Mesendoderm (in vitro differentiated cells): ENCODE data around the gene NOX5.
"Not testable (repeated sequence)": the region's sequence is repeated elsewhere in the genome, so short reads cannot be mapped to it uniquely, and the experiment has no call there.

Experiments
- DNase-seq: peaks from one replicate; pipeline ENCODE4 v3.0.0; 2013
- H2AK5ac ChIP-seq: 2 replicates; pipeline ENCODE4 v1.6.1; 2013; ENCODE audit warnings: low read length, inconsistent platforms
- H2BK120ac ChIP-seq: 2 replicates; pipeline ENCODE4 v1.6.1; 2013; ENCODE audit warnings: low read depth, mild to moderate bottlenecking, low read length, moderate library complexity, mixed read lengths
- H2BK15ac ChIP-seq: replicated peaks from 2 replicates; pipeline ENCODE4 v1.6.1; 2013; ENCODE audit warnings: low read depth, mild to moderate bottlenecking, moderate library complexity
- H2BK5ac ChIP-seq: 2 replicates; pipeline ENCODE4 v1.6.1; 2013; ENCODE audit warnings: low read length, inconsistent platforms
- H3K18ac ChIP-seq: 2 replicates; pipeline ENCODE4 v1.6.1; 2013; ENCODE audit warnings: mild to moderate bottlenecking, low read length, mixed read lengths
- H3K23ac ChIP-seq: one replicate; pipeline ENCODE4 v1.6.1; 2013; ENCODE audit warnings: low read length
- H3K27ac ChIP-seq: 2 replicates; pipeline ENCODE4 v1.5.1; 2013; ENCODE audit warnings: low read depth, mild to moderate bottlenecking, inconsistent platforms, low read length, moderate library complexity
- H3K27me3 ChIP-seq: 2 replicates; pipeline ENCODE4 v1.6.1; 2013; ENCODE audit warnings: low read length, control low read depth, mild to moderate bottlenecking, inconsistent platforms; ENCODE audit not compliant: insufficient read depth, poor library complexity
- H3K36me3 ChIP-seq: 2 replicates; pipeline ENCODE4 v1.6.1; 2013; ENCODE audit warnings: low read length, inconsistent platforms; ENCODE audit not compliant: control insufficient read depth, insufficient read depth
- H3K4ac ChIP-seq: one replicate; pipeline ENCODE4 v1.6.1; 2013; ENCODE audit warnings: low read depth, mild to moderate bottlenecking, low read length, moderate library complexity
- H3K4me1 ChIP-seq: 2 replicates; pipeline ENCODE4 v1.6.1; 2013; ENCODE audit warnings: low read depth, low read length, inconsistent platforms; ENCODE audit not compliant: control insufficient read depth
- H3K4me2 ChIP-seq: 2 replicates; pipeline ENCODE4 v1.6.1; 2013; ENCODE audit warnings: low read length
- H3K4me3 ChIP-seq: 2 replicates; pipeline ENCODE4 v1.5.1; 2013; ENCODE audit warnings: mild to moderate bottlenecking, low read length
- H3K56ac ChIP-seq: one replicate; pipeline ENCODE4 v1.6.1; 2013; ENCODE audit warnings: low read length
- H3K79me1 ChIP-seq: 2 replicates; pipeline ENCODE4 v1.6.1; 2013; ENCODE audit warnings: low read length, inconsistent platforms
- H3K79me2 ChIP-seq: 2 replicates; pipeline ENCODE4 v1.6.1; 2013; ENCODE audit warnings: mild to moderate bottlenecking, low read length; ENCODE audit not compliant: control insufficient read depth, insufficient read depth
- H3K9ac ChIP-seq: 2 replicates; pipeline ENCODE4 v1.6.1; 2013; ENCODE audit warnings: low read length, inconsistent platforms
- H4K5ac ChIP-seq: one replicate; pipeline ENCODE4 v1.6.1; 2013; ENCODE audit warnings: low read length
- H4K8ac ChIP-seq: one replicate; pipeline ENCODE4 v1.6.1; 2013; ENCODE audit warnings: low read depth, mild to moderate bottlenecking, control low read depth, low read length, moderate library complexity
- WGBS: extraction: QIAGEN DNeasy Blood & Tissue Kit; methylation state at CpG from one replicate; pipeline ENCODE4 v1.1.7; 2013; ENCODE audit warnings: low lambda C conversion rate, missing lambda C conversion rate; ENCODE audit not compliant: insufficient coverage; ENCODE audit errors: extremely low coverage; 5-methylcytosine and 5-hydroxymethylcytosine counted together

The NOX5 gene

DNA sequence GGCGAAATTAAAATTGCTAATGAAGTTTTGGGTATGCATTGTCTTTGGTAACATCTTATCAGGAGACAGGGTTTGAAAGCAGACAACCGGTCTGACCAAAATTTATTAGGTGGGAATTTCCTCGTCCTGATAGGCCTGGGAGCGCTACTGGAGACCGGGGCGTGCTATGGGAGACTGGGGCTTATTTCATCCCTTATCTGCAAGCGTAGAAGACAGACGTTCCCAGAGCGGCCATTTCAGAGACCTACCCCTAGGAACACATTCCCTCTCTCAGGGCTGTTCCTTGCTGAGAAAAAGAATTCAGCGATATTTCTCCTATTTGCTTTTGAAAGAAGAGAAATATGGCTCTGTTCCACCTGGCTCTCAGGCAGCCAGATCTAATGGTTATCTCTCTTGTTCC lies 37.1 kb upstream of the NOX5 start:
- H3K18ac ChIP-seq, H4K5ac ChIP-seq, H3K36me3 ChIP-seq, H2BK15ac ChIP-seq, H3K4me3 ChIP-seq, H3K27me3 ChIP-seq, H2BK5ac ChIP-seq, H3K56ac ChIP-seq, H3K79me2 ChIP-seq, H2AK5ac ChIP-seq, H3K27ac ChIP-seq, H3K4me1 ChIP-seq, H2BK120ac ChIP-seq, H3K9ac ChIP-seq, H3K23ac ChIP-seq, DNase-seq, H3K4ac ChIP-seq, H3K4me2 ChIP-seq, H3K79me1 ChIP-seq, H4K8ac ChIP-seq: not testable (repeated sequence)
- WGBS = no CpG with 5 or more reads among the region's 10 CpGs

- H3K18ac ChIP-seq = no peak overlapping the region
- no peak overlapping the region for H3K4me2 ChIP-seq
- no peak overlapping the region for H2BK5ac ChIP-seq
- no peaks in the 10 kb centered on the region for H3K79me1 ChIP-seq
- H2AK5ac ChIP-seq = no peak overlapping the region
- H3K9ac ChIP-seq = no peak overlapping the region
- no peak overlapping the region for H2BK120ac ChIP-seq
- no peak overlapping the region for H3K4ac ChIP-seq
- no peaks in the 10 kb centered on the region for H3K79me2 ChIP-seq
- WGBS = no CpG with 5 or more reads among the region's 3 CpGs
- no peak overlapping the region for H4K8ac ChIP-seq
- no peak overlapping the region for H3K56ac ChIP-seq
- no peak overlapping the region for H3K23ac ChIP-seq
- no peak overlapping the region for H4K5ac ChIP-seq
- H3K27ac ChIP-seq = no peak overlapping the region
- no peak for DNase-seq
- H3K4me3 ChIP-seq = no peak overlapping the region
- H2BK15ac ChIP-seq = no peak overlapping the region
- H3K4me1 ChIP-seq = no peaks in the 10 kb centered on the region
- H3K36me3 ChIP-seq = no peaks in the 10 kb centered on the region
- no peaks in the 10 kb centered on the region for H3K27me3 ChIP-seq
These were observed 35.5 kb upstream of the NOX5 start for GRCh38 chr15:68979006-68979405.

DNA sequence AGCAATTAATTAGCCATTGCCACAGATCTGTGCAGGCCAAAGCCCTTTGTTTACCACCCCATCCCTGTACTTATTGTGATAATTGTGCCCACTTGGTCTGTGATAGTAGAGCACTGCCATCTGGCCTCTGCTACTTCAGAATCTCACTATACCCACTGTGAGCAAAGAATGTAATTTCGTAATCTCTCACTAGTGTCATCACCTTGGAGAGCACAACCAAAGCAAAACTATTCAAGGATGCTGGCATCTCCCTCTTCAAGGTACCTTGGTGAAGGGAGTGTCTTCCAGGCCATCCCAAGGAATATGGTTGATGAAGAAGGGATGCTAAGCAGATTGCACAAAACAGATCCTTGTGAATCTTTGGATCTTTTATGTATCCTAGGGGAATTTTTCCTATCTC lies 34.7 kb upstream of the NOX5 start:
- no CpG with 5 or more reads among the region's 1 CpG for WGBS
- Histone ChIP-seq H3K9ac (no peak overlapping the region), H3K27ac (no peak overlapping the region), H3K4me2 (no peak overlapping the region), H3K79me1 (no peaks in the 10 kb centered on the region), H3K4me3 (no peak overlapping the region), H2BK15ac (no peak overlapping the region), H4K8ac (no peak overlapping the region), H3K79me2 (no peaks in the 10 kb centered on the region), H2AK5ac (no peak overlapping the region), H3K23ac (no peak overlapping the region), H3K4me1 (no peaks in the 10 kb centered on the region), H2BK120ac (no peak overlapping the region), H2BK5ac (no peak overlapping the region), H3K27me3 (no peaks in the 10 kb centered on the region), H4K5ac (no peak overlapping the region), H3K56ac (no peak overlapping the region), H3K36me3 (no peaks in the 10 kb centered on the region), H3K4ac (no peak overlapping the region), H3K18ac (no peak overlapping the region)
- no peak for DNase-seq

- Histone ChIP-seq H4K8ac (no peak overlapping the region), H2AK5ac (no peak overlapping the region), H3K9ac (no peak overlapping the region), H2BK5ac (no peak overlapping the region), H3K36me3 (no peaks in the 10 kb centered on the region), H3K18ac (no peak overlapping the region), H3K4ac (no peak overlapping the region), H3K27ac (no peak overlapping the region), H3K56ac (no peak overlapping the region), H3K4me3 (no peak overlapping the region), H3K79me1 (no peaks in the 10 kb centered on the region), H2BK120ac (no peak overlapping the region), H3K4me1 (no peaks in the 10 kb centered on the region), H3K23ac (no peak overlapping the region), H3K4me2 (no peak overlapping the region), H4K5ac (no peak overlapping the region), H3K27me3 (no peaks in the 10 kb centered on the region), H3K79me2 (no peaks in the 10 kb centered on the region), H2BK15ac (no peak overlapping the region)
- DNase-seq = no peak
These were observed 33.7 kb upstream of the NOX5 start for GRCh38 chr15:68980786-68981185.

DNA sequence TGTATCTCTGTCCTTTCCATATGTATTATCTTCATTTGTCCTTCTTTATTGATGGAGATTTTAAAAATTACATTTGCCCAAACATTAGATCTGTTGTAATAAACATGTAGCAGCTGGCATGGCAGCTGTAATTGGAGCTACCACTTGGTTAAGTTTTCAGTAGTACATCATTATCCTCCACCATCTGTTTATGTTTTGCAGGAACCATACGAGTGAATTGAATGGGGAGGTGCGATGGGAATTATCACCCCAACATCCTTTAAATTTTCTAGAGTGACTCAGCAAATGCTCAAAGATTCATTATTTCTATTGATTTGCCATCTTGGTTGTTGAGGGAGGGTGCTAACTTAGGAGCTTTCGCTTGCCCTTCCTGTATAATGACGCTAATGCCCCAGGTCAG lies 32.6 kb upstream of the NOX5 start:
- Histone ChIP-seq H3K79me2 (no peaks in the 10 kb centered on the region), H4K8ac (no peak overlapping the region), H3K4ac (no peak overlapping the region), H3K4me2 (no peak overlapping the region), H3K56ac (no peak overlapping the region), H2BK120ac (no peak overlapping the region), H3K36me3 (no peaks in the 10 kb centered on the region), H4K5ac (no peak overlapping the region), H3K23ac (no peak overlapping the region), H2BK15ac (no peak overlapping the region), H2BK5ac (no peak overlapping the region), H3K4me1 (no peaks in the 10 kb centered on the region), H3K18ac (no peak overlapping the region), H3K4me3 (no peak overlapping the region), H3K27ac (no peak overlapping the region), H3K27me3 (no peaks in the 10 kb centered on the region), H2AK5ac (no peak overlapping the region), H3K9ac (no peak overlapping the region), H3K79me1 (no peaks in the 10 kb centered on the region)
- no peak for DNase-seq
- no CpG with 5 or more reads among the region's 4 CpGs for WGBS

DNA sequence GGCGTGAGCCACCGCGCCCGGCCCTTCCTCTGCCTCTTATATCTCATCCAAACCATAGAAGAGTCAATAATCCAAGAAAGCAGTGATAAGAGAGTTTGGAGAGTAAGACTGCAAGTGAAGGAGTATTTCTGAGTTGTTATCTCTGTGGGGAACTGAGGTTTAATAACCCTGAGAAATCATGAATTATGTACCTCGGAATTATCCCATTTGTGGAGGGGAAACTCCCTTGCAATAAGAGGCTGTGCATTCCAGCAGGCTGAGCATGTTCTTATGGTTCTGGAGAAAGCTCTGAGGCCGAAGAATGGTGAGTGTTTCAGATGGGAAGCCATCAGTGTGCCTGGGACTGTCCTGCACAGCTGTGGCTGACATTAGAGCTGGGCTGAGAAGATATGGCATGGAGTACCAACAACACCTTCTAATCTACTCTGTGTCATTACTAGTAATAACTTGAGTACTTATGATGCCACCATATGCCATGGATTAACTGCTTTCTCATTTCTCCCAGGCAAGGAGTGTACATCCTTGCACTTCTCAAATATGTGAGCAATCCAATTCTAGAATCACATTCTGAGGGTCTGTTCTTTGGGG lies 31.4 kb upstream of the NOX5 start:
- no peak overlapping the region for H2BK15ac ChIP-seq
- H3K4me3 ChIP-seq = no peak overlapping the region
- no peaks in the 10 kb centered on the region for H3K27me3 ChIP-seq
- no peak overlapping the region for H2AK5ac ChIP-seq
- H2BK120ac ChIP-seq = no peak overlapping the region
- H3K27ac ChIP-seq = no peak overlapping the region
- H3K18ac ChIP-seq = no peak overlapping the region
- H3K4me2 ChIP-seq = no peak overlapping the region
- no peaks in the 10 kb centered on the region for H3K4me1 ChIP-seq
- H3K36me3 ChIP-seq = no peaks in the 10 kb centered on the region
- H2BK5ac ChIP-seq = no peak overlapping the region
- H3K79me2 ChIP-seq = no peaks in the 10 kb centered on the region
- DNase-seq = no peak
- no peak overlapping the region for H4K5ac ChIP-seq
- no peak overlapping the region for H3K23ac ChIP-seq
- no peaks in the 10 kb centered on the region for H3K79me1 ChIP-seq
- no CpG with 5 or more reads among the region's 6 CpGs for WGBS
- H3K4ac ChIP-seq = no peak overlapping the region
- no peak overlapping the region for H4K8ac ChIP-seq
- H3K56ac ChIP-seq = no peak overlapping the region
- no peak overlapping the region for H3K9ac ChIP-seq
